GOT3 (cell line): Measurements from ENCODE around the gene BACE1.
"Not testable (repeated sequence)": the region's sequence is repeated elsewhere in the genome, so short reads cannot be mapped to it uniquely, and the experiment has no call there.

Experiments
- DNase-seq: peaks from one replicate; lab custom pipeline; 2025; ENCODE audit warnings: mixed read lengths; lab: John Stamatoyannopoulos, UW

BACE1 gene

GRCh38 chr11:117273550-117274289, 42.3 kb downstream of the BACE1 start:
- DNase-seq: no peak

- not testable (repeated sequence) for DNase-seq
These were observed 43.9 kb downstream of the BACE1 start for GRCh38 chr11:117272175-117272574.

GRCh38 chr11:117271208-117271607, 44.8 kb downstream of the BACE1 start:
- DNase-seq: no peak

GRCh38 chr11:117269856-117270255, 46.2 kb downstream of the BACE1 start:
- DNase-seq: no peak

- no peak for DNase-seq
These were observed 50.3 kb downstream of the BACE1 start for GRCh38 chr11:117265745-117266144.

GRCh38 chr11:117264624-117265323, 51.3 kb downstream of the BACE1 start:
- not testable (repeated sequence) for DNase-seq

- no peak for DNase-seq
These were observed 56.6 kb downstream of the BACE1 start for GRCh38 chr11:117259417-117259816.

GRCh38 chr11:117258576-117258975, 57.5 kb downstream of the BACE1 start:
- DNase-seq: no peak

- DNase-seq: no peak
These were observed 59.5 kb downstream of the BACE1 start for GRCh38 chr11:117256573-117256972.

GRCh38 chr11:117255966-117256365, 60.1 kb downstream of the BACE1 start:
- DNase-seq: no peak

GRCh38 chr11:117251506-117251905, 64.5 kb downstream of the BACE1 start:
- no peak for DNase-seq

- DNase-seq: no peak
These were observed 66.5 kb downstream of the BACE1 start for GRCh38 chr11:117249571-117249970.

- no peak for DNase-seq
These were observed 67.7 kb downstream of the BACE1 start for GRCh38 chr11:117248341-117248740.

GRCh38 chr11:117239295-117239694, 76.8 kb downstream of the BACE1 start:
- DNase-seq: no peak

GRCh38 chr11:117238221-117238620, 77.8 kb downstream of the BACE1 start:
- DNase-seq: no peak
